SU-DHL-6 (cell line): Measurements from ENCODE around the gene SLC4A5.
"Not testable (repeated sequence)": the region's sequence is repeated elsewhere in the genome, so short reads cannot be mapped to it uniquely, and the experiment has no call there.

Source experiments
- H2AFZ ChIP-seq: fragments of 200-600 bp; sonication (generic); 2 replicates; pipeline ENCODE4 v1.6.1; 2014; ENCODE audit warnings: low read depth, mild to moderate bottlenecking, moderate library complexity, mixed read lengths, antibody characterized with exemption, low read length; ENCODE audit not compliant: severe bottlenecking
- H3F3A ChIP-seq: fragments of 200-600 bp; shearing (Covaris generic); 2 replicates; pipeline ENCODE4 v1.6.0; 2016; ENCODE audit warnings: antibody characterized with exemption, mild to moderate bottlenecking; ENCODE audit not compliant: insufficient read depth
- H3K27ac ChIP-seq: fragments of 200-600 bp; sonication (generic); 2 replicates; pipeline ENCODE4 v1.5.1; 2016; ENCODE audit warnings: low read depth, mild to moderate bottlenecking, low read length, moderate library complexity, mixed read lengths
- H3K27me3 ChIP-seq: fragments of 200-600 bp; sonication (generic), shearing (Covaris generic); 2 replicates; pipeline ENCODE4 v1.6.0; 2014; ENCODE audit warnings: mild to moderate bottlenecking, low read length
- H3K36me3 ChIP-seq: fragments of 200-600 bp; sonication (generic); 2 replicates; pipeline ENCODE4 v1.6.1; 2014; ENCODE audit warnings: mild to moderate bottlenecking, low read length, mixed read lengths
- H3K4me2 ChIP-seq: fragments of 300-600, 200-600 bp; shearing (Covaris generic), sonication (generic); 2 replicates; pipeline ENCODE4 v1.6.0; 2014; ENCODE audit warnings: low read length, low read depth, mild to moderate bottlenecking; ENCODE audit not compliant: poor library complexity, severe bottlenecking
- H3K4me3 ChIP-seq: fragments of 200-600 bp; sonication (generic); 2 replicates; pipeline ENCODE4 v1.5.1; 2014; ENCODE audit warnings: antibody characterized with exemption, low read length, mild to moderate bottlenecking, mixed read lengths; ENCODE audit not compliant: insufficient read depth, poor library complexity, severe bottlenecking
- H3K79me2 ChIP-seq: fragments of 200-600 bp; sonication (generic); 2 replicates; pipeline ENCODE4 v1.6.1; 2014; ENCODE audit warnings: mild to moderate bottlenecking, low read length, moderate library complexity; ENCODE audit not compliant: insufficient read depth
- H3K9ac ChIP-seq: fragments of 200-600 bp; sonication (generic); 2 replicates; pipeline ENCODE4 v1.7.0; 2014; ENCODE audit warnings: mild to moderate bottlenecking, low read length
- H3K9me2 ChIP-seq: fragments of 200-600 bp; sonication (generic); replicated peaks from 2 replicates; pipeline ENCODE4 v1.6.1; 2014; ENCODE audit warnings: low read length; ENCODE audit not compliant: insufficient read depth
- H3K9me3 ChIP-seq: fragments of 200-600 bp; sonication (generic); 2 replicates; pipeline ENCODE4 v1.6.1; 2014; ENCODE audit warnings: low read length, mixed read lengths; ENCODE audit not compliant: insufficient read depth
- H4K20me1 ChIP-seq: fragments of 200-600 bp; sonication (generic); 2 replicates; pipeline ENCODE4 v1.6.1; 2014; ENCODE audit warnings: low read depth, mild to moderate bottlenecking, antibody characterized with exemption, low read length, moderate library complexity, mixed read lengths
- CTCF ChIP-seq: fragments of 200-600 bp; sonication (generic); IDR thresholded peaks from one replicate; pipeline ENCODE4 v1.5.1; 2017; ENCODE audit warnings: antibody characterized with exemption, mild to moderate bottlenecking, low read length, moderate library complexity; ENCODE audit not compliant: insufficient read depth, poor library complexity, severe bottlenecking
- EZH2phosphoT487 ChIP-seq: fragments of 200-600 bp; sonication (generic), shearing (Covaris generic); conservative IDR thresholded peaks from 2 replicates; pipeline ENCODE4 v1.6.1; 2018; ENCODE audit warnings: mild to moderate bottlenecking, antibody characterized with exemption, low read length, moderate library complexity, mixed read lengths

The SLC4A5 gene

DNA sequence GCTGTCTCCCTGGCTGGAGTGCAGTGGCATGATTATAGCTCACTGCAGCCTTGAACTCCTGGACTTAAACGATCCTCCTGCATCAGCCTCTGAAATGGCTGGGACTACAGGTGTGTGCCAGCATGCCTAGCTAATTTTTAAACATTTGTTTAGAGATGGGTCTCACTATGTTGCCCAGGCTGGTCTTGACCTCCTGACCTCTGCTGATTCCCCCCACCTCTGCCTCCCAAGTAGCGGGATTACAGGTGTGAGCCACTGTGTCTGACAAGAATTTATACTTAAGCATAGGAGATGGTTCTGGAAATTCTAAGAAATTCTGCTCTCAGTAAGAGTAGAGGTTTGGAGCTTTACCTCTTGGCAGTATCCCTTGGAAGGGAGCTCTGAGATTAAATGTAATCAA, 126.6 kb downstream of the SLC4A5 start:
- Histone ChIP-seq H3F3A (peaks cover 4% of the 10 kb centered on the region; the same call in 1 of the 2 replicates), H2AFZ (no peak overlapping the region), H3K9me2 (no peaks in the 10 kb centered on the region), H3K9ac (no peak overlapping the region), H3K4me2 (no peak overlapping the region), H3K79me2 (no peaks in the 10 kb centered on the region; the same call in 1 of the 2 replicates), H3K9me3 (no peaks in the 10 kb centered on the region), H3K4me3 (no peak overlapping the region), H3K27ac (no peak overlapping the region), H3K36me3 (peaks cover 39% of the 10 kb centered on the region), H4K20me1 (no peaks in the 10 kb centered on the region), H3K27me3 (no peaks in the 10 kb centered on the region)
- TF ChIP-seq CTCF = no peak
- no peak for TF ChIP-seq EZH2phosphoT487

- not testable (repeated sequence) for H2AFZ ChIP-seq, H4K20me1 ChIP-seq, H3K4me3 ChIP-seq, H3K9me2 ChIP-seq, H3K4me2 ChIP-seq, H3K27me3 ChIP-seq, H3K9ac ChIP-seq, H3K9me3 ChIP-seq, H3K79me2 ChIP-seq, H3K27ac ChIP-seq, H3F3A ChIP-seq
- peaks cover 46% of the 10 kb centered on the region for H3K36me3 ChIP-seq
Measured at GRCh38 chr2:74215771-74216170, 127.4 kb downstream of the SLC4A5 start.

DNA sequence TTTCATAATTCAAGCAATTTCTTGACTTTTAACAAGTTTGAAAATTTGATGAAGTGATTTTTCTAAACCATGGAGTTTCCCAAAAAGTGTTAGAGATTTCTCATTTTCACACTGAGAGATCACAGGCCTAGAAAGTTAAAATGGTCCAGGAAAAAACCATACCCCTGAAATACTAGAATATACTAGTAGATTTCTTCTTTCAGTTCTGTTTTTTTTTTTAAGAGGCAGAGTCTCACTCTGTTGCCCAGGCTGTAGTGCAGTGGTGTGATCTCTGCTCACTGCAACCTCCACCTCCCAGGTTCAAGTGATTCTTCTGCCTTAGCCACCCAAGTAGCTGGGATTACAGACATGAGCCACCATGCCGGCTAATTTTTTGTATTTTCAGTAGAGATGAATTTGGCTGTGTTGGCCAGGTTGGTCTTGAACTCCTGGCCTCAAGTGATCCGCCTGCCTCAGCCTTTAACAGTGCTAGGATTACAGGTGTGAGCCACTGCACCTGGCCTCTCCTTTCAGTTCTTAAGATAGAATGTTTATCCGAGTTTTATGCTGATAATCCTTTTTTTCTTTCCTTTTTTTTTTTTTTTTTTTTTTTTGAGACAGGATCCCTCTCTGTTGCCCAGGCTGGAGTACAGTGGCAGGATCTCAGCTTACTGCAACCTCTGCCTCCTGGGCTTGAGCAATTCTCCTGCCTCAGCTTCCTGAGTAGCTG, 130.4 kb downstream of the SLC4A5 start:
- TF ChIP-seq EZH2phosphoT487 (no peak), CTCF (no peak)
- no peak overlapping the region for H3K4me2 ChIP-seq
- H3K36me3 ChIP-seq = peaks cover 61% of the 10 kb centered on the region
- no peak overlapping the region for H3K27ac ChIP-seq
- no peaks in the 10 kb centered on the region for H4K20me1 ChIP-seq
- H3K9me2 ChIP-seq = no peaks in the 10 kb centered on the region
- H3K9ac ChIP-seq = no peak overlapping the region
- H2AFZ ChIP-seq = no peak overlapping the region
- H3F3A ChIP-seq = peaks cover 10% of the 10 kb centered on the region; the same call in 1 of the 2 replicates
- no peak overlapping the region for H3K4me3 ChIP-seq
- no peaks in the 10 kb centered on the region for H3K9me3 ChIP-seq
- peaks cover 6% of the 10 kb centered on the region; the same call in 1 of the 2 replicates for H3K79me2 ChIP-seq
- H3K27me3 ChIP-seq = no peaks in the 10 kb centered on the region

DNA sequence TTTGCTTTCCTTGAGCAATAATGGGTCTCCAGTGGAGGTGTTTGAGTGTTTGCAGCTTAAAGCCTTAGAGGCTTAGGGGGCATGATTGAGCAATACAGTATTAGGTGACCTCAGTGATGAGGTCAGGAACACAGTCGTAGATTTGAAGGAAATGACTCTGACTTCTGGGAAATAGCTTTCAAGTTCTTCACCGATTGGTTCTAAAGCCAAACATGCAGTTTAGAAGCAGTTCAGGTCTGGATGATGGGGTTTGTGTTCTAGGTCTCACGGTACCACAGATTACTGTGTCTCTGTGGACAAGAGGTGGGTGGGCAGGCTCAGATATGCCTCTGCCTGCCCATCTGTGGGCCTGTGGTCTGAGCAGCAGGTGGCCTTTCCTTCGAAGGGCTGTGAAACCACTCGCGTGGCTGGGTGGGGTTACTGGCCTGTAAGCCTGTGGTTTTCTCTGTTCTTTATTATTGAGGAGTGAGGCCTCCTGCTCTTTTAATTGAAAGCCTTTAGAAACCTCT, 137.0 kb downstream of the SLC4A5 start:
- Histone ChIP-seq H3K4me2 (no peak overlapping the region), H3K9me2 (no peaks in the 10 kb centered on the region), H3K9ac (no peak overlapping the region), H3K36me3 (peaks cover 32% of the 10 kb centered on the region), H3K4me3 (no peak overlapping the region), H3K9me3 (no peaks in the 10 kb centered on the region), H2AFZ (no peak overlapping the region), H3K27ac (no peak overlapping the region), H4K20me1 (peaks cover 16% of the 10 kb centered on the region; the same call in 1 of the 2 replicates), H3K27me3 (no peaks in the 10 kb centered on the region), H3F3A (peaks cover 6% of the 10 kb centered on the region; the same call in 1 of the 2 replicates), H3K79me2 (peaks cover 72% of the 10 kb centered on the region)
- TF ChIP-seq EZH2phosphoT487 (no peak), CTCF (no peak)
